ENCODE results near the gene STAM.

GRCh38 chr10:17662193-17663138 is 18.5 kb downstream of the STAM start:
- TF ChIP-seq POLR2A (IDR thresholded peaks at IDR 0.05; ENCODE audit: low read length) = peak; percentile 64
- peak; percentile 85 for TF ChIP-seq GATA1 (IDR thresholded peaks at IDR 0.05; ENCODE audit: low read depth, low read length)
